Fibroblast of lung (primary cell): Measurements from ENCODE around the gene SPOCK1. TPM values are rescaled to one million over a fixed set of nuclear protein-coding genes. Genes with fewer than 3 reads are reported as not detected.

Experiments used
- DNase-seq, 2 donors: peaks; one replicate each; pipeline versions ENCODE4 v3.0.0 to v3.0.0-alpha.2; 2010; ENCODE audit warnings: low read depth in 2 of 2
- H2AFZ ChIP-seq: 2 replicates; pipeline ENCODE4 v1.5.1; 2012; ENCODE audit warnings: low read length, control low read depth, inconsistent platforms
- H3K27ac ChIP-seq: 2 replicates; pipeline ENCODE4 v1.5.1; 2011; ENCODE audit warnings: low read length, control low read depth; ENCODE audit not compliant: insufficient read depth
- H3K27me3 ChIP-seq: 2 replicates; pipeline ENCODE4 v1.5.1; 2011; ENCODE audit warnings: mild to moderate bottlenecking, low read length; ENCODE audit not compliant: control insufficient read depth, insufficient read depth
- H3K36me3 ChIP-seq: 2 replicates; pipeline ENCODE4 v1.5.1; 2011; ENCODE audit warnings: low read length; ENCODE audit not compliant: control insufficient read depth, insufficient read depth
- H3K4me1 ChIP-seq: 2 replicates; pipeline ENCODE4 v1.5.1; 2011; ENCODE audit warnings: low read length; ENCODE audit not compliant: control insufficient read depth, insufficient read depth; ENCODE audit errors: extremely low read depth
- H3K4me2 ChIP-seq: 2 replicates; pipeline ENCODE4 v1.5.1; 2011; ENCODE audit warnings: low read length, control low read depth; ENCODE audit not compliant: insufficient read depth; ENCODE audit errors: extremely low read depth
- H3K4me3 ChIP-seq, 4 experiments: fragments of 200-600 bp in 1 of 4; sonication (generic) in 1 of 4; replicated peaks in 1 of 4; 2 replicates each; pipeline ENCODE4 v1.5.1; 2011 to 2016; ENCODE audit warnings: low read length in 4 of 4, low read depth in 3 of 4, mild to moderate bottlenecking in 3 of 4, control low read depth in 2 of 4, inconsistent platforms in 1 of 4, mixed read lengths in 1 of 4; ENCODE audit not compliant: insufficient read depth in 1 of 4; ENCODE audit errors: control extremely low read depth in 1 of 4
- H3K79me2 ChIP-seq: 2 replicates; pipeline ENCODE4 v1.5.1; 2012; ENCODE audit warnings: mild to moderate bottlenecking, low read length, inconsistent platforms; ENCODE audit not compliant: control insufficient read depth, insufficient read depth
- H3K9ac ChIP-seq: 2 replicates; pipeline ENCODE4 v1.5.1; 2011; ENCODE audit warnings: mild to moderate bottlenecking, low read length, control low read depth; ENCODE audit not compliant: insufficient read depth
- H3K9me3 ChIP-seq: 2 replicates; pipeline ENCODE4 v1.5.1; 2012; ENCODE audit warnings: low read depth, low read length; ENCODE audit not compliant: control insufficient read depth, insufficient read depth
- H4K20me1 ChIP-seq: 2 replicates; pipeline ENCODE4 v1.5.1; 2011; ENCODE audit warnings: low read length; ENCODE audit not compliant: control insufficient read depth, insufficient read depth; ENCODE audit errors: extremely low read depth
- CTCF ChIP-seq, 2 donors: IDR thresholded peaks in 1 of 2; conservative IDR thresholded peaks in 1 of 2; 1 replicate in 1 of 2; 2 replicates in 1 of 2; pipeline ENCODE4 v1.5.1; 2011 to 2012; ENCODE audit warnings: low read length in 2 of 2, control low read depth in 1 of 2, inconsistent platforms in 1 of 2, low read depth in 1 of 2, mild to moderate bottlenecking in 1 of 2
- EZH2 ChIP-seq: IDR thresholded peaks from 2 replicates; pipeline ENCODE4 v1.5.1; 2012; ENCODE audit warnings: low read length, control low read depth, mild to moderate bottlenecking; ENCODE audit errors: missing control alignments
- polyA plus RNA-seq, 2 donors: library from polyadenylated mRNA; depleted of rRNA in 1 of 2; stranded (reverse) in 1 of 2; unstranded in 1 of 2; fragments of >200 nt; gene quantifications; 2 replicates each; pipeline ENCODE4 v1.2.1, GENCODE V29; 2011 to 2012; ENCODE audit warnings: missing spikeins in 1 of 2
- total RNA-seq: library from RNA; depleted of rRNA; stranded (reverse); fragments of >200 nt; gene quantifications from 2 replicates; pipeline ENCODE4 v1.2.1, GENCODE V29; 2014

The SPOCK1 gene
- total and polyA plus RNA-seq, 2 donors (not counting 1 experiment from before 2014, with no cell fraction given): 11.1 to 34.9 TPM

DNA sequence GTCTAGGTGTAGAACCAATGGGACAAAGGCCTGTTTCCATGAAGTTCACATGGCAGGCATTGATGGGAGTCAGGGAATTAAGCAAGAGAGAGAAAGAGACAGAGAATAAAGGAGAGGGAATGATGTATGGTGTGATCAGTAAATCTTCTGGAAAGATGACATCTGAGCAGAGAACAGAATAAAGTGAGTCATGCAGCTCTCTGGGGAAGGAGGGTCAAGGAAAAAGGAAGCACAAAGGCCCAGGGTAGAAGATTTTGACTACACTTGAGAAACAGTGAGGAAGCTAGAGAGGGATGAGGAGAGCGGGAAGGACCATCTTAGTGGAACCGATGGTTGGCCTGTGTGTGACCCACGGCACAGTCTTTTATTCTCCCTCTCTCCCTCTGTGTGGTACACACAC is 425.9 kb downstream of the SPOCK1 start:
- TF ChIP-seq CTCF (conservative IDR thresholded peaks at IDR 0.05 in 1 of 2, IDR thresholded peaks at IDR 0.05 in 1 of 2; ENCODE audit: low read depth in 1 of 2, low read length in 2 of 2): no peak
- no peak for TF ChIP-seq EZH2
- Histone ChIP-seq H3K27ac (no peak overlapping the region), H2AFZ (no peak overlapping the region), H3K27me3 (no peaks in the 10 kb centered on the region), H3K9me3 (no peaks in the 10 kb centered on the region), H3K4me3 (no peak overlapping the region), H3K4me2 (no peak overlapping the region), H3K79me2 (no peaks in the 10 kb centered on the region), H4K20me1 (no peaks in the 10 kb centered on the region), H3K4me1 (no peaks in the 10 kb centered on the region), H3K36me3 (no peaks in the 10 kb centered on the region), H3K9ac (no peak overlapping the region)
- peak in 1 of 2 donors; percentile 58 for DNase-seq

DNA sequence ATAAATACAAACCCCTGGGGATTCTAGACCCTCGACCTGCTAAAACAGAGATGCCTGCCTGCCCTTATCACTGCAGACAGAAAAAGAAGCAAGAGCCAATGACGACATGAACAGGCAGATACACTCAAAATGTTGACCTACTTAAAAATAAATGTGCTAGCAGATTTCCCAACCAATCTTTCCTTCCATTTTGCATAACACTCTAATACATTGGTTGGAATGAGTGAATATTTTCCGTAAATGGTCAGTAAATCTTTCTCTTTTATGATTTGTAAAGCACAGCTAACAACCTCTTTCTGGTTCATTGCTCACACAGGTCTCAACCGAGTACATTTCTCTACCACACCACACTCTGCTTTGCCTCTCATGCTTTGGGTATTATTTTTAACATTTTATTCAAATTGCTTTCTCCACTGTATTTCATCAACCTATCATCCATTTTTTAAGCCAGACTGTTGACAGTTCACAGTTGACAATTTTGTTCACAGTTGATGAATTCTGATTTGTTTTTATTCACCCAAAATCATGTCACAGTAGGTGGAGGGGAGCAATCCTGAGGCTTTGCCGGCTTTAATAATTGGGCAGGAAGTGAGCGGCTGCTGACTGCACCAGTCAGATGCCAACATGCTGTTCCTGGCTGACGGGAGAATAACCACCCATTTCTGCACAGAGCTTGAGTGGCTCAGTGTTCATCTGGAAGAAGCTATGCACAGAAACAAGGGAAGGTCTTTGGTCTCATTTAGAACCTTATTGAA is 426.6 kb downstream of the SPOCK1 start:
- no peak overlapping the region for H3K4me3 ChIP-seq

DNA sequence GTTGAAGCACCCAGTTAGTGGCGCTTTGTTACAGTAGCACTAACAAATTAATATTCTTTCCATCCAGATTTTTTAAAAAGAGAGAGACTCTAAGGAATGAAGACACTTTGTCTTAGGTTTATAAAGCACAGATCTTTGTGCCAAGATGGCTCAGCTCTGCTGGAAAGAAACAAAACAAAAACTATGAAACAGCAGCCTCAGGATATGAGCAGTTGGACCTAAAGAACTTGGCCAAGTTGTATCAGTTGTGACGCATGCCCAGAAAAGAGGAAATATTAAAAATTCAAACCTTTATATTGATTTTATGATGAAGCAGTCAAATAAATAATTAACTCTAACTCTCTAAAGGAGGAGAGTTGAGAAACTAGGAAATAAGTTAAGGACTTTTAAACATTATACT is 427.2 kb downstream of the SPOCK1 start:
- DNase-seq: peak in 1 of 2 donors; percentile 22
- TF ChIP-seq EZH2: no peak
- no peak for TF ChIP-seq CTCF (conservative IDR thresholded peaks at IDR 0.05 in 1 of 2, IDR thresholded peaks at IDR 0.05 in 1 of 2; ENCODE audit: low read depth in 1 of 2, low read length in 2 of 2)
- Histone ChIP-seq H3K9me3 (no peaks in the 10 kb centered on the region), H3K36me3 (no peaks in the 10 kb centered on the region), H3K4me2 (no peak overlapping the region), H4K20me1 (no peaks in the 10 kb centered on the region), H3K4me3 (no peak overlapping the region), H3K27ac (no peak overlapping the region), H3K4me1 (no peaks in the 10 kb centered on the region), H3K79me2 (no peaks in the 10 kb centered on the region), H3K9ac (no peak overlapping the region), H3K27me3 (no peaks in the 10 kb centered on the region), H2AFZ (no peak overlapping the region)

More for the DNA sequence above, 426.6 kb downstream of the SPOCK1 start:
- TF ChIP-seq EZH2: no peak
- no peak for TF ChIP-seq CTCF (conservative IDR thresholded peaks at IDR 0.05 in 1 of 2, IDR thresholded peaks at IDR 0.05 in 1 of 2; ENCODE audit: low read depth in 1 of 2, low read length in 2 of 2)
- no peak overlapping the region for H3K27ac ChIP-seq
- H4K20me1 ChIP-seq: no peaks in the 10 kb centered on the region
- H3K79me2 ChIP-seq: no peaks in the 10 kb centered on the region
- H3K36me3 ChIP-seq: no peaks in the 10 kb centered on the region
- no peak overlapping the region for H2AFZ ChIP-seq
- no peaks in the 10 kb centered on the region for H3K4me1 ChIP-seq
- H3K27me3 ChIP-seq: no peaks in the 10 kb centered on the region
- peak in 1 of 2 donors; percentile 32 for DNase-seq
- H3K9me3 ChIP-seq: no peaks in the 10 kb centered on the region
- no peak overlapping the region for H3K4me2 ChIP-seq
- no peak overlapping the region for H3K9ac ChIP-seq
